Lower lobe of right lung (tissue), 2 donors: ENCODE measurements around the gene TRPM6. TPM values are rescaled to one million over a fixed set of nuclear protein-coding genes. Genes with fewer than 3 reads are reported as not detected.

ENCODE experiments used
- ATAC-seq, 2 donors: fragments of 200-7000 bp; cut with Tn5 transposase; one replicate each; pipeline ENCODE4 v1.9.1; 2020 to 2022; ENCODE audit warnings: mild to moderate bottlenecking in 2 of 2, moderate library complexity in 2 of 2
- DNase-seq: peaks from one replicate; pipeline ENCODE4 v3.0.0-alpha.2; 2020
- H3K27ac ChIP-seq: fragments of 200-600 bp; one replicate; pipeline ENCODE4 v1.8.0; 2022
- H3K27me3 ChIP-seq: fragments of 200-600 bp; one replicate; pipeline ENCODE4 v1.8.0; 2022; ENCODE audit warnings: low read depth
- H3K36me3 ChIP-seq: fragments of 200-600 bp; one replicate; pipeline ENCODE4 v1.8.0; 2022; ENCODE audit warnings: mild to moderate bottlenecking
- H3K4me1 ChIP-seq: fragments of 200-600 bp; one replicate; pipeline ENCODE4 v1.8.0; 2022
- H3K4me3 ChIP-seq: fragments of 200-600 bp; one replicate; pipeline ENCODE4 v1.8.0; 2022; ENCODE audit warnings: mild to moderate bottlenecking
- H3K9me3 ChIP-seq: fragments of 200-600 bp; one replicate; pipeline ENCODE4 v1.8.0; 2022
- intact Hi-C: fragments of 100-400 bp; cut with DNase I; formaldehyde crosslinking; loops from one replicate; pipeline ENCODE4 v1.11.0; 2022
- total RNA-seq: library from RNA; stranded (reverse); fragmentation: NEBNext Ultra II Directional; extraction: Animal tissue kit (Norgen Biotek cat#: 25700); gene quantifications from one replicate; pipeline ENCODE4 v1.2.1, GENCODE V29; 2021
- TF ChIP-seq, protein P1 (sequence below): fragments of 200-600 bp; IDR thresholded peaks from one replicate; pipeline ENCODE4 v1.8.0; 2022; ENCODE audit warnings: antibody characterized with exemption, mild to moderate bottlenecking
- donor health status: DM: no; HTN: yes; CAD: no; lungs with severe emphysema.

TRPM6 gene
- total RNA-seq, 1 donor from 2014 or later: 0.44 TPM

DNA sequence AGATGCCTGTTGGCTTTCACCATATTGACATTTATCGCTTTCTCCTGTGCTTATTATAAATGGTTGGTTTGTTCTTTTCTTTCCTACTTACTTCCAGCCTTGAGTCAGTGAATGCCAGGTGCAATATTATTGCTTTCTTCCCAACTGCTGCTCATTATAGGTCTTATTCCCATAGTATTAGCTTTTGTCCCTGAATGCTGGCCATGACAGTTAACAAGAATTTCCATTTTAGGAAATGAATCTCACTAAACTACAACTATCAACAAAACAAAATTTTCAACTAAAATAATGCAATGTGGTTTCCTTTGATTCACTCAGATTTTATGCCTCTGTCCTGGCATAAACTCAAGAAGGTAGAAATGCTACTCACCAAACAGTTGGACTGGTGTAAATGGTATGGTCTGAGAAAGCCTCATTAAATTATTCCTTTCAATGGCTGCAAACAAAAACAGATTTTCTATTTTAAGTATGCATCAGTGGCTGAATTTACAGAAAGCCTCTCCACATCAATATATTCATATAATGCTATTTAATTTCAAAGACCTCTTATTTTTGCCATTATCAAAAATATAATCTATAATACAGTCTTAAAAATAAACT lies 145.4 kb downstream of the TRPM6 start:
- Histone ChIP-seq H3K4me1 (no peaks in the 10 kb centered on the region), H3K27ac (no peak overlapping the region)
- ATAC-seq: no peak

DNA sequence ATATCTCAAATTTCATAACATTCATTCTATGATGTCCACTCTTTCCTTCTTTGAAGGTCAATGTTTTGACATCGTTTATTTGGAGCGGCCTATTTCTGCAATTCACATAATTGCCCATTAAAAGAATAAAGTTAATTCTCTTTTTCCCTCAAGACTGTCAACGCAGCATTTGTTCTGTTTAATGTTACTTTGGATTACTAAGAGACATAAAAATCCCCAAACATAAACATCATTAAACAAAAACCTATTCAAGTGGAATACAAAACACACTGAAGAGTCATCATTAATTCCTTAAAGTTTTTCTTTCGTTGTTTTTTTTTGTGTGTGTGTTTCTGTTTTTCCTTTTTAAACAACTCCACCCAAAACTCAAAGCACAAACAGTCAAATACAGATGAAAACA lies 151.1 kb downstream of the TRPM6 start:
- Histone ChIP-seq H3K9me3 (no peaks in the 10 kb centered on the region), H3K4me3 (no peak overlapping the region), H3K27ac (no peak overlapping the region), H3K36me3 (no peaks in the 10 kb centered on the region), H3K4me1 (no peaks in the 10 kb centered on the region), H3K27me3 (no peaks in the 10 kb centered on the region)
- TF ChIP-seq, protein P1, sequence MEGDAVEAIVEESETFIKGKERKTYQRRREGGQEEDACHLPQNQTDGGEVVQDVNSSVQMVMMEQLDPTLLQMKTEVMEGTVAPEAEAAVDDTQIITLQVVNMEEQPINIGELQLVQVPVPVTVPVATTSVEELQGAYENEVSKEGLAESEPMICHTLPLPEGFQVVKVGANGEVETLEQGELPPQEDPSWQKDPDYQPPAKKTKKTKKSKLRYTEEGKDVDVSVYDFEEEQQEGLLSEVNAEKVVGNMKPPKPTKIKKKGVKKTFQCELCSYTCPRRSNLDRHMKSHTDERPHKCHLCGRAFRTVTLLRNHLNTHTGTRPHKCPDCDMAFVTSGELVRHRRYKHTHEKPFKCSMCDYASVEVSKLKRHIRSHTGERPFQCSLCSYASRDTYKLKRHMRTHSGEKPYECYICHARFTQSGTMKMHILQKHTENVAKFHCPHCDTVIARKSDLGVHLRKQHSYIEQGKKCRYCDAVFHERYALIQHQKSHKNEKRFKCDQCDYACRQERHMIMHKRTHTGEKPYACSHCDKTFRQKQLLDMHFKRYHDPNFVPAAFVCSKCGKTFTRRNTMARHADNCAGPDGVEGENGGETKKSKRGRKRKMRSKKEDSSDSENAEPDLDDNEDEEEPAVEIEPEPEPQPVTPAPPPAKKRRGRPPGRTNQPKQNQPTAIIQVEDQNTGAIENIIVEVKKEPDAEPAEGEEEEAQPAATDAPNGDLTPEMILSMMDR: no peak
- DNase-seq (no peak), ATAC-seq (no peak)
- intact Hi-C loops: no loop called here

More for the DNA sequence above, 145.4 kb downstream of the TRPM6 start:
- TF ChIP-seq, protein P1: no peak
- no peak for DNase-seq
- intact Hi-C loops: no loop called here
- Histone ChIP-seq H3K27me3 (no peaks in the 10 kb centered on the region), H3K9me3 (no peaks in the 10 kb centered on the region), H3K4me3 (no peak overlapping the region), H3K36me3 (no peaks in the 10 kb centered on the region)

DNA sequence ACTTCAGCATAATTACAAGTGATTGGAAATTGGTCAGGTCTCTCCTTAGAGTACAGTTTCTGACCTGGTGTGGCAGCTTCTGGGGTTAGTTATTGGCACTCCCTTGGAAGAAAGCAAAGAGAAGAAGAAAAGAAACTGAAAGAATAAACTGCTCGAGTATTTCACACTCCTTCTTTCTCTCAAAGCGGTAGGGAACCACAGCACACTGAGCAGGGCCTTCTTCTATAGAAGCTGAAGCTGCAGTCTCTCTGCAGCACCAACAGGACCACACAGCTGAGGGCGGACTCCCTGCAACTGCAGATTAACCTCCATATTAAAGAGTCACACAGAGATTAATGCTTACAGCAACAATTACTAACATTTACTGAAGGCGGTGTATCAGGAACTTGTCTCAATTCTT lies 152.0 kb downstream of the TRPM6 start:
- TF ChIP-seq, protein P1: no peak
- ATAC-seq (no peak), DNase-seq (no peak)
- intact Hi-C loops: no loop called here
- no peaks in the 10 kb centered on the region for H3K4me1 ChIP-seq
- no peak overlapping the region for H3K4me3 ChIP-seq
- H3K9me3 ChIP-seq: no peaks in the 10 kb centered on the region
- H3K36me3 ChIP-seq: no peaks in the 10 kb centered on the region
- no peak overlapping the region for H3K27ac ChIP-seq
- no peaks in the 10 kb centered on the region for H3K27me3 ChIP-seq

DNA sequence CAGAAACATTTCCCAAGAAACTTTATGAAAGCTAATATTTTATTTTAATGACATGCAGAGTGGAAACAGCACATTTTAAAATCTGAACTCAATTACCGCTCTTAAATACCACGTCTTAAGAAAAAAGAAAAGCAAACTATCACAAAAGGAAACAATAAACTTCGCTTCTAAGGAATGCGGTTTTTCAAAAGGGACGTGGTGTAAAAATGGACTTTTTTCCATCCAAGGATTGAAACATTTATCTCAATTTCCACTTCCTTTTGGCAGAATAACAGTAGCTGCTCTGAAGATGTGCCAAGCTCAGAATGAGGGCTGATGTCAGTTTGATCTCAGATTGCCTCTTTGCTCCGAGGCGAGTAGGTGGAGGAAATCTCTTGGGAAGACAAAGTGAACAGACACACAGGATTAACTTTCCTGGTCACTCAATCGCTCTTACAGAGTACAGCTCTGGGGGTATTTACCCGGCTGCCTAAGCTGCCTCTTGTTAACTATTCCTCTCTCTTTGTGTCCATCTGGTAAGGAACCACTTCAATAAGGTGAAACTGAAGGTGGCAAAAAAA lies 158.5 kb downstream of the TRPM6 start:
- no peak overlapping the region for H3K27ac ChIP-seq
- intact Hi-C loops: no loop called here
- H3K9me3 ChIP-seq: no peaks in the 10 kb centered on the region
- TF ChIP-seq, protein P1: no peak
- H3K27me3 ChIP-seq: no peaks in the 10 kb centered on the region
- no peaks in the 10 kb centered on the region for H3K36me3 ChIP-seq
- no peak overlapping the region for H3K4me3 ChIP-seq
- no peaks in the 10 kb centered on the region for H3K4me1 ChIP-seq
- no peak for DNase-seq
- no peak for ATAC-seq

DNA sequence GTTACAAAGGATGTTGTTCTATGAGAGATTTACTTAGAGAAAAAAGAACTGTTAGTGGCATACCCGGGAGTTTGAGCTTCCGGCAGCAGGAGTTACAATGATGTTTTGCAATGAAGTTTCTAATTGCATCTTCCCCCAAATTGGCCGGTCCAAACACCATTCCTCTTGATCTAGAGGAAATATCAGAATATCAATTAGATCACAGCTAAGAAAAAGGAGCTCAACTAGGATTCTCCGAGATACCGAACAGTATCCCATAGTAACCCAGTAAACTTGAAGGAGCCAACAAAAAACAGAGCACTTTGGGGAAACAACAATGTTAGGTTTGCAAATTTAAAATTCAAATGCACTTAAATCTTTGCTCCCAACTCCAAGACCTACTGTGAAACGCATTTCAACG lies 159.5 kb downstream of the TRPM6 start:
- Histone ChIP-seq H3K9me3 (no peaks in the 10 kb centered on the region), H3K27me3 (no peaks in the 10 kb centered on the region), H3K4me3 (no peak overlapping the region), H3K27ac (no peak overlapping the region), H3K36me3 (no peaks in the 10 kb centered on the region), H3K4me1 (no peaks in the 10 kb centered on the region)
- ATAC-seq (no peak), DNase-seq (no peak)
- TF ChIP-seq, protein P1: no peak
- intact Hi-C loops: no loop called here
